GM12878 (cell line): ENCODE data around the gene USP46. TPM values are rescaled to one million over a fixed set of nuclear protein-coding genes. Genes with fewer than 3 reads are reported as not detected.

Source experiments
- ATAC-seq: fragments of 200-7000 bp; cut with Tn5 transposase; 3 replicates; pipeline ENCODE4 v1.9.1; 2020; ENCODE audit warnings: mild to moderate bottlenecking, moderate library complexity
- BruUV-seq: library from RNA; stranded (reverse); fragments of 400-500 nt; replicated peaks from 2 replicates; lab custom pipeline; 2021; lab: Mats Ljungman, UMichigan
- CTCF ChIA-PET: fragments of 300-600 bp; sonication (Branson Sonifier 250); formaldehyde crosslinking; extraction: SDS; loops from one replicate; lab custom pipeline; 2021; ENCODE audit warnings: inconsistent platforms; lab: Yijun Ruan, JAX
- POLR2A ChIA-PET: fragments of 350-600 bp; formaldehyde crosslinking; extraction: SDS; loops from one replicate; lab custom pipeline; 2021; ENCODE audit warnings: inconsistent platforms; lab: Charles Lee
- RAD21 ChIA-PET: fragments of 300-600 bp; sonication (Branson Sonifier 250); formaldehyde crosslinking; loops from one replicate; lab custom pipeline; 2023; ENCODE audit warnings: antibody characterized with exemption; ENCODE audit not compliant: unreplicated experiment; lab: Charles Lee
- SMC1A ChIA-PET: fragments of 300-600 bp; sonication (Branson Sonifier 250); formaldehyde crosslinking; loops from one replicate; lab custom pipeline; 2023; ENCODE audit not compliant: unreplicated experiment, uncharacterized antibody; lab: Charles Lee
- DNase-seq: peaks from one replicate; pipeline ENCODE4 v3.0.0-alpha.2; 2011; ENCODE audit warnings: low read depth, low spot score
- FAIRE-seq: peaks from 3 replicates; lab custom pipeline; 2011; peaks lifted over from hg19 to GRCh38; lab: Jason Lieb, UNC
- H2AFZ ChIP-seq: 2 replicates; pipeline ENCODE4 v1.6.0; 2011; ENCODE audit warnings: low read depth, low read length, control low read depth; ENCODE audit not compliant: control insufficient read depth
- H3K27ac ChIP-seq: 2 replicates; pipeline ENCODE4 v1.5.1; 2011; ENCODE audit warnings: control low read depth; ENCODE audit not compliant: control insufficient read depth, insufficient read depth
- H3K27me3 ChIP-seq, 2 experiments: replicated peaks in 1 of 2; 2 replicates each; pipeline versions ENCODE4 v1.6.0 to v1.6.1; 2011; ENCODE audit warnings: low read length in 1 of 2; ENCODE audit not compliant: control insufficient read depth in 2 of 2, insufficient read depth in 2 of 2
- H3K36me3 ChIP-seq, 2 experiments: 2 replicates each; pipeline ENCODE4 v1.5.1; 2011; ENCODE audit warnings: low read length in 1 of 2; ENCODE audit not compliant: control insufficient read depth in 2 of 2, insufficient read depth in 2 of 2
- H3K4me1 ChIP-seq: 2 replicates; pipeline ENCODE4 v1.6.1; 2011; ENCODE audit warnings: mild to moderate bottlenecking, low read length, moderate library complexity, mixed read lengths; ENCODE audit not compliant: control insufficient read depth, insufficient read depth
- H3K4me2 ChIP-seq: 2 replicates; pipeline ENCODE4 v1.6.0; 2011; ENCODE audit warnings: control low read depth; ENCODE audit not compliant: control insufficient read depth, insufficient read depth
- H3K4me3 ChIP-seq: fragments of 200-600 bp; sonication (generic); 2 replicates; pipeline ENCODE4 v1.5.1; 2016
- H3K79me2 ChIP-seq: 2 replicates; pipeline ENCODE4 v1.6.0; 2011; ENCODE audit warnings: low read length; ENCODE audit not compliant: control insufficient read depth, insufficient read depth
- H3K9ac ChIP-seq: 2 replicates; pipeline ENCODE4 v1.8.0; 2011; ENCODE audit warnings: low read length, control low read depth, mixed read lengths; ENCODE audit not compliant: control insufficient read depth, insufficient read depth
- H3K9me3 ChIP-seq: replicated peaks from 3 replicates; pipeline ENCODE4 v1.5.1; 2011; ENCODE audit warnings: mild to moderate bottlenecking, low read length; ENCODE audit not compliant: control insufficient read depth, insufficient read depth
- H4K20me1 ChIP-seq: 2 replicates; pipeline ENCODE4 v1.6.0; 2011; ENCODE audit not compliant: control insufficient read depth, insufficient read depth
- CBX5 ChIP-seq: sonication (generic); IDR thresholded peaks from 2 replicates; pipeline ENCODE4 v1.6.1; 2016; ENCODE audit warnings: low read depth, moderate library complexity, mild to moderate bottlenecking, inconsistent platforms
- DPF2 ChIP-seq: fragments of 450-650 bp; IDR thresholded peaks from 2 replicates; pipeline ENCODE4 v1.6.1; 2017; ENCODE audit warnings: mild to moderate bottlenecking
- EED ChIP-seq: sonication (generic); IDR thresholded peaks from 2 replicates; pipeline ENCODE4 v1.6.1; 2016; ENCODE audit warnings: antibody characterized with exemption, low read depth
- GATAD2B ChIP-seq: fragments of 450-650 bp; conservative IDR thresholded peaks from 2 replicates; pipeline ENCODE4 v1.6.1; 2017; ENCODE audit warnings: low read depth, mild to moderate bottlenecking, moderate library complexity
- IKZF1 ChIP-seq: fragments of 450-650 bp; conservative IDR thresholded peaks from 2 replicates; pipeline ENCODE4 v1.6.1; 2017; ENCODE audit warnings: antibody characterized with exemption, mild to moderate bottlenecking
- LARP7 ChIP-seq: fragments of 450-650 bp; IDR thresholded peaks from 2 replicates; pipeline ENCODE4 v1.6.1; 2017; ENCODE audit warnings: mild to moderate bottlenecking
- RELB ChIP-seq: fragments of 450-650 bp; IDR thresholded peaks from 2 replicates; pipeline ENCODE4 v1.6.1; 2017; ENCODE audit warnings: low read depth, mild to moderate bottlenecking, moderate library complexity
- SKIL ChIP-seq: fragments of 450-650 bp; IDR thresholded peaks from 2 replicates; pipeline ENCODE4 v1.6.1; 2017; ENCODE audit warnings: mild to moderate bottlenecking, low read depth, inconsistent platforms; ENCODE audit not compliant: poor library complexity, severe bottlenecking
- YBX1 ChIP-seq: fragments of 450-650 bp; IDR thresholded peaks from 2 replicates; pipeline ENCODE4 v1.6.1; 2016; ENCODE audit warnings: antibody characterized with exemption
- WGBS: methylation state at CpG from one replicate; pipeline ENCODE4 v1.1.6; 2016; ENCODE audit warnings: low lambda C conversion rate; ENCODE audit not compliant: insufficient replicate concordance, insufficient coverage; ENCODE audit errors: missing lambda C conversion rate; 5-methylcytosine and 5-hydroxymethylcytosine counted together
- in situ Hi-C: fragments of 300-500 bp; cut with MboI; formaldehyde crosslinking; loops from 9 replicates; pipeline ENCODE4 v1.14.3; 2018; ENCODE audit warnings: mixed read lengths
- intact Hi-C: fragments of 100-400 bp; cut with micrococcal nuclease; formaldehyde crosslinking; loops from one replicate; pipeline ENCODE4 v1.14.2; 2022; ENCODE audit not compliant: unreplicated experiment
- polyA plus RNA-seq, 11 experiments: library from polyadenylated mRNA; depleted of rRNA in 4 of 11; unstranded in 6 of 11; stranded (reverse) in 5 of 11; fragments of >200 nt; fragmentation: Nextera tagmentation in 4 of 11; fragmentation: Illumina TruSeq in 1 of 11; extraction: Ambion mirVana in 4 of 11; extraction: Trizol in 1 of 11; gene quantifications; 1 replicate in 1 of 11; 2 replicates in 10 of 11; pipeline versions ENCODE4 v1.2.1 to v1.2.3, GENCODE V29; 2011 to 2016; ENCODE audit warnings: inconsistent platforms in 2 of 11, missing spikeins in 2 of 11, low read depth in 1 of 11
- total RNA-seq, 4 experiments: library from RNA; depleted of rRNA in 3 of 4; stranded (reverse); fragments of >200 nt in 3 of 4; fragmentation: Illumina TruSeq in 1 of 4; extraction: Trizol in 1 of 4; gene quantifications; 2 replicates each; pipeline versions ENCODE4 v1.2.1 to v1.2.3, GENCODE V29; 2013 to 2021

The USP46 gene
- total and polyA plus RNA-seq, 10 of the 15 experiments (the other 5 are each of a cell fraction or from before 2014, with no cell fraction given): 5.3 to 20.1 (median 12.0) TPM

GRCh38 chr4:52659722-52660261 lies 691 bp upstream of the USP46 start:
- peaks cover 6% of the 10 kb centered on the region; the same call in 1 of the 2 replicates for H3K4me1 ChIP-seq
- FAIRE-seq (no peak), ATAC-seq (peak; percentile 42), DNase-seq (no peak)
- H3K4me3 ChIP-seq: peak overlapping the region; percentile 79
- no peaks in the 10 kb centered on the region for H4K20me1 ChIP-seq
- peak overlapping the region; percentile 94 for H3K4me2 ChIP-seq
- H3K9me3 ChIP-seq: no peaks in the 10 kb centered on the region; the same call in 1 of the 3 replicates
- TF ChIP-seq RELB (0 out of 2 replicates have a peak, but pooled peaks have one; percentile 17), LARP7 (0 out of 2 replicates have a peak, but pooled peaks have one; percentile 12), IKZF1 (peak; percentile 72), SKIL (no peak), DPF2 (peak; percentile 5; the same call in 1 of the 2 replicates), GATAD2B (0 out of 2 replicates have a peak, but pooled peaks have one; percentile 7), YBX1 (no peak), CBX5 (peak; percentile 53; the same call in 1 of the 2 replicates), EED (0 out of 2 replicates have a peak, but pooled peaks have one; percentile 23)
- ChIA-PET POLR2A (interaction anchor here (4.0 kb wide), 1 partner anchor 13 kb away, joined by 30 read pairs; no protein-coding TSS in a partner anchor), SMC1A (interaction anchor here (6.2 kb wide), 1 partner anchor 114 kb away, joined by 52 read pairs; no protein-coding TSS in a partner anchor), CTCF (interaction anchor here (0.9 to 3.4 kb wide), 4 partner anchors 14 to 114 kb away, joined by 3 to 29 read pairs (median 6); no protein-coding TSS in a partner anchor), RAD21 (interaction anchor here (0.6 to 1.0 kb wide), 2 partner anchors 29 to 114 kb away, joined by 3 to 4 read pairs; no protein-coding TSS in a partner anchor)
- H3K27me3 ChIP-seq: no peaks in the 10 kb centered on the region
- in situ Hi-C loops: loop anchor here (5.0 kb wide), 1 partner anchor 287 kb away; no protein-coding TSS in a partner anchor
- BruUV-seq: TSS peak; percentile 82
- intact Hi-C loops: loop anchor here (5.0 kb wide), 1 partner anchor 53 kb away; no protein-coding TSS in a partner anchor
- peak overlapping the region; percentile 77 for H2AFZ ChIP-seq
- H3K79me2 ChIP-seq: peaks cover 21% of the 10 kb centered on the region
- H3K9ac ChIP-seq: peak overlapping the region; percentile 74
- WGBS: 1% methylated on average over 37 of the region's 45 CpGs
- H3K27ac ChIP-seq: peak overlapping the region; percentile 81
- no peaks in the 10 kb centered on the region; a peak in 1 of 4 replicates for H3K36me3 ChIP-seq
